ENCODE results near the gene ZNF516. TPM values are rescaled to one million over a fixed set of nuclear protein-coding genes. Genes with fewer than 3 reads are reported as not detected.

Gene ZNF516
- total and polyA plus RNA-seq, 2 of the 13 experiments (the other 11 are each of a cell fraction or from before 2014, with no cell fraction given) = 16.6 to 18.7 TPM

DNA sequence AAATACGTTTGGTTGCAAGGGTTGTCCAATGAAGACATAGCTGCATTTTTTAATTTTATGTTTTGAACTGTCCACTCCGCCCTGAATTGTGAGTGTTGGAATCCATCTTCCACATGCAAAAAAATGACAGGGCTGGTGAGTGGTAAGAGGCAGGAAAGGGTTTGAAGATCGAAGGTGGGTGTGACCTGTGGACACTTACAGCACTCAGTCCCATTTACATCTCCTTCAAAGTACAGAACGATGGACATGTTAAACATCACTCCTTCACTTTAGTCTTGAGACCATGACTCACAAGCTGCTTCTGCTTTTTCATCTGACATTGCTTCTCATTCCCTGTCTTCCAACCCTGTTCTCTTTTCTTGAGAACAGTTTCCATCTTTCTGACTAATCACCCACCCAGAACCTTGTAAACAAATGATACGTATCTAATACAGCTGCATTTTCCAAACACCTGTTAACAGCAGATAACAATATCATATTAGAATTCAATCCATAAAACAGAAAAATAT lies 179.3 kb downstream of the ZNF516 start:
- Histone ChIP-seq H3K9ac (ENCODE audit: insufficient read depth, low read depth, low read length) (no peak overlapping the region), H4K20me1 (ENCODE audit: insufficient read depth, low read length) (no peaks in the 10 kb centered on the region), H2AFZ (ENCODE audit: low read length) (no peak overlapping the region), H3K27ac (ENCODE audit: extremely low read length, insufficient read depth, low read length) (no peak overlapping the region), H3K27me3 (ENCODE audit: control insufficient read depth in 1 of 2, insufficient read depth in 2 of 2, low read length in 2 of 2) (peaks cover 0 to 9% of the 10 kb centered on the region in 2 experiments; a peak in 1 of 5 replicates), H3K9me3 (ENCODE audit: low read length) (no peaks in the 10 kb centered on the region), H3K4me3 (replicated peaks in 1 of 3; ENCODE audit: insufficient read depth in 1 of 3, low read depth in 2 of 3, low read length in 3 of 3) (no peak overlapping the region), H3K36me3 (replicated peaks in 1 of 2; ENCODE audit: control insufficient read depth in 1 of 2, insufficient read depth in 2 of 2, low read length in 2 of 2) (no peaks in the 10 kb centered on the region), H3K4me2 (ENCODE audit: low read depth, low read length) (no peak overlapping the region), H3K4me1 (ENCODE audit: insufficient read depth, low read length) (peaks cover 6% of the 10 kb centered on the region; the same call in 1 of the 2 replicates), H3K79me2 (ENCODE audit: insufficient read depth, low read length) (no peaks in the 10 kb centered on the region)
- TF ChIP-seq TBL1XR1 (IDR thresholded peaks at IDR 0.05; ENCODE audit: borderline replicate concordance, low read length, partially characterized antibody) = no peak
- TF ChIP-seq, protein P1, sequence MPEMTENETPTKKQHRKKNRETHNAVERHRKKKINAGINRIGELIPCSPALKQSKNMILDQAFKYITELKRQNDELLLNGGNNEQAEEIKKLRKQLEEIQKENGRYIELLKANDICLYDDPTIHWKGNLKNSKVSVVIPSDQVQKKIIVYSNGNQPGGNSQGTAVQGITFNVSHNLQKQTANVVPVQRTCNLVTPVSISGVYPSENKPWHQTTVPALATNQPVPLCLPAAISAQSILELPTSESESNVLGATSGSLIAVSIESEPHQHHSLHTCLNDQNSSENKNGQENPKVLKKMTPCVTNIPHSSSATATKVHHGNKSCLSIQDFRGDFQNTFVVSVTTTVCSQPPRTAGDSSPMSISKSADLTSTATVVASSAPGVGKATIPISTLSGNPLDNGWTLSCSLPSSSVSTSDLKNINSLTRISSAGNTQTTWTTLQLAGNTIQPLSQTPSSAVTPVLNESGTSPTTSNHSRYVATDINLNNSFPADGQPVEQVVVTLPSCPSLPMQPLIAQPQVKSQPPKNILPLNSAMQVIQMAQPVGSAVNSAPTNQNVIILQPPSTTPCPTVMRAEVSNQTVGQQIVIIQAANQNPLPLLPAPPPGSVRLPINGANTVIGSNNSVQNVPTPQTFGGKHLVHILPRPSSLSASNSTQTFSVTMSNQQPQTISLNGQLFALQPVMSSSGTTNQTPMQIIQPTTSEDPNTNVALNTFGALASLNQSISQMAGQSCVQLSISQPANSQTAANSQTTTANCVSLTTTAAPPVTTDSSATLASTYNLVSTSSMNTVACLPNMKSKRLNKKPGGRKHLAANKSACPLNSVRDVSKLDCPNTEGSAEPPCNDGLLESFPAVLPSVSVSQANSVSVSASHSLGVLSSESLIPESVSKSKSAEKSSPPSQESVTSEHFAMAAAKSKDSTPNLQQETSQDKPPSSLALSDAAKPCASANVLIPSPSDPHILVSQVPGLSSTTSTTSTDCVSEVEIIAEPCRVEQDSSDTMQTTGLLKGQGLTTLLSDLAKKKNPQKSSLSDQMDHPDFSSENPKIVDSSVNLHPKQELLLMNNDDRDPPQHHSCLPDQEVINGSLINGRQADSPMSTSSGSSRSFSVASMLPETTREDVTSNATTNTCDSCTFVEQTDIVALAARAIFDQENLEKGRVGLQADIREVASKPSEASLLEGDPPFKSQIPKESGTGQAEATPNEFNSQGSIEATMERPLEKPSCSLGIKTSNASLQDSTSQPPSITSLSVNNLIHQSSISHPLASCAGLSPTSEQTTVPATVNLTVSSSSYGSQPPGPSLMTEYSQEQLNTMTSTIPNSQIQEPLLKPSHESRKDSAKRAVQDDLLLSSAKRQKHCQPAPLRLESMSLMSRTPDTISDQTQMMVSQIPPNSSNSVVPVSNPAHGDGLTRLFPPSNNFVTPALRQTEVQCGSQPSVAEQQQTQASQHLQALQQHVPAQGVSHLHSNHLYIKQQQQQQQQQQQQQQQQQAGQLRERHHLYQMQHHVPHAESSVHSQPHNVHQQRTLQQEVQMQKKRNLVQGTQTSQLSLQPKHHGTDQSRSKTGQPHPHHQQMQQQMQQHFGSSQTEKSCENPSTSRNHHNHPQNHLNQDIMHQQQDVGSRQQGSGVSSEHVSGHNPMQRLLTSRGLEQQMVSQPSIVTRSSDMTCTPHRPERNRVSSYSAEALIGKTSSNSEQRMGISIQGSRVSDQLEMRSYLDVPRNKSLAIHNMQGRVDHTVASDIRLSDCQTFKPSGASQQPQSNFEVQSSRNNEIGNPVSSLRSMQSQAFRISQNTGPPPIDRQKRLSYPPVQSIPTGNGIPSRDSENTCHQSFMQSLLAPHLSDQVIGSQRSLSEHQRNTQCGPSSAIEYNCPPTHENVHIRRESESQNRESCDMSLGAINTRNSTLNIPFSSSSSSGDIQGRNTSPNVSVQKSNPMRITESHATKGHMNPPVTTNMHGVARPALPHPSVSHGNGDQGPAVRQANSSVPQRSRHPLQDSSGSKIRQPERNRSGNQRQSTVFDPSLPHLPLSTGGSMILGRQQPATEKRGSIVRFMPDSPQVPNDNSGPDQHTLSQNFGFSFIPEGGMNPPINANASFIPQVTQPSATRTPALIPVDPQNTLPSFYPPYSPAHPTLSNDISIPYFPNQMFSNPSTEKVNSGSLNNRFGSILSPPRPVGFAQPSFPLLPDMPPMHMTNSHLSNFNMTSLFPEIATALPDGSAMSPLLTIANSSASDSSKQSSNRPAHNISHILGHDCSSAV (CRISPR knock-in tag; IDR thresholded peaks at IDR 0.05; ENCODE audit: borderline replicate concordance) = no peak
- TF ChIP-seq RNF2 (conservative IDR thresholded peaks at IDR 0.05; ENCODE audit: low read depth) = no peak
- TF ChIP-seq TOPORS (CRISPR knock-in tag; IDR thresholded peaks at IDR 0.05) = no peak
- TF ChIP-seq SMC3 (IDR thresholded peaks at IDR 0.05; ENCODE audit: low read length) = no peak
- TF ChIP-seq STAT5B (CRISPR knock-in tag; IDR thresholded peaks at IDR 0.05) = no peak
- no peak for TF ChIP-seq EEA1 (CRISPR knock-in tag; IDR thresholded peaks at IDR 0.05; ENCODE audit: borderline replicate concordance)
- DNase-seq (ENCODE audit: low spot score) = no peak
- intact Hi-C loops (cut with micrococcal nuclease; ENCODE audit: unreplicated experiment) (no loop called here), in situ Hi-C loops (cut with HindIII; ENCODE audit: extremely low pct_ligation_motif_present, low pct_unique_long_range_greater_than_20kb) (no loop called here)
- POLR2A ChIA-PET = no interaction called here
- CTCF ChIA-PET (ENCODE audit: low intra/inter-chr PET ratio, low total read pairs) = no interaction called here
- WGBS (ENCODE audit: low lambda C conversion rate) = 13% methylated on average over 5 of the region's 5 CpGs
- no peak for FAIRE-seq
- no peak for ATAC-seq
- BruUV-seq (replicated peaks) = no TSS peak
